Testis (tissue), 3 donors: Measurements from ENCODE around the gene RBX1. TPM values are rescaled to one million over a fixed set of nuclear protein-coding genes. Genes with fewer than 3 reads are reported as not detected.

Experiments used
- DNase-seq: peaks from one replicate; pipeline ENCODE4 v3.0.0-alpha.2; 2019
- H3K27ac ChIP-seq, 2 donors: fragments of 200-600 bp; sonication (generic); one replicate each; pipeline ENCODE4 v1.5.1; 2019
- H3K27me3 ChIP-seq: fragments of 200-600 bp; sonication (generic); one replicate; pipeline ENCODE4 v1.5.1; 2019
- H3K36me3 ChIP-seq: fragments of 200-600 bp; sonication (generic); one replicate; pipeline ENCODE4 v1.5.1; 2017; ENCODE audit warnings: low read depth; ENCODE audit errors: missing control alignments
- H3K4me1 ChIP-seq: fragments of 200-600 bp; sonication (generic); one replicate; pipeline ENCODE4 v1.5.1; 2019
- H3K4me3 ChIP-seq, 2 donors: fragments of 200-600 bp; sonication (generic); one replicate each; pipeline ENCODE4 v1.5.1; 2017 to 2019
- H3K9me3 ChIP-seq: fragments of 200-600 bp; sonication (generic); one replicate; pipeline ENCODE4 v1.5.1; 2017
- CTCF ChIP-seq, 3 experiments: fragments of 450-650 bp in 2 of 3; fragments of 200-600 bp in 1 of 3; sonication (generic) in 1 of 3; IDR thresholded peaks; one replicate each; pipeline ENCODE4 v1.5.1; 2016 to 2019; ENCODE audit warnings: antibody characterized with exemption in 3 of 3, mild to moderate bottlenecking in 2 of 3, moderate library complexity in 1 of 3
- POLR2A ChIP-seq: fragments of 450-650 bp; IDR thresholded peaks from one replicate; pipeline ENCODE4 v1.6.1; 2017; ENCODE audit warnings: antibody characterized with exemption, mild to moderate bottlenecking, moderate library complexity
- WGBS, 2 donors: methylation state at CpG; one replicate each; pipeline ENCODE4 v1.1.5; 2018; 5-methylcytosine and 5-hydroxymethylcytosine counted together
- intact Hi-C: fragments of 100-400 bp; cut with DNase I; formaldehyde crosslinking; loops from one replicate; pipeline ENCODE4 v1.15.1; 2023; ENCODE audit warnings: low total_unique reads
- polyA plus RNA-seq: library from polyadenylated mRNA; stranded (reverse); fragments of 350-450 nt; fragmentation: Illumina TruSeq; extraction: RNeasy Lipid Tissue Mini Kit (QIAGEN cat#74804); gene quantifications from one replicate; pipeline ENCODE4 v1.2.3, GENCODE V29; 2014; ENCODE audit warnings: low read depth, low replicate concordance; ENCODE audit not compliant: insufficient read depth
- total RNA-seq, 2 donors: library from RNA; depleted of rRNA; stranded (reverse); fragments of >200 nt; gene quantifications; one replicate each; pipeline ENCODE4 v1.2.3, GENCODE V29; 2016

RBX1 gene
- total and polyA plus RNA-seq, 3 donors from 2014 or later, result 44.3 to 47.1 (median 45.2) TPM

- no peak overlapping the region for H3K27ac ChIP-seq
- 82 to 88% methylated on average over 9 of the region's 9 CpGs for WGBS, 2 donors
- H3K4me3 ChIP-seq, result no peak overlapping the region
- DNase-seq, result no peak
- H3K27me3 ChIP-seq, result no peaks in the 10 kb centered on the region
- no peaks in the 10 kb centered on the region for H3K36me3 ChIP-seq
- no peaks in the 10 kb centered on the region for H3K4me1 ChIP-seq
- TF ChIP-seq POLR2A (no peak), CTCF (IDR thresholded peaks at IDR 0.05) (no peak)
- no peaks in the 10 kb centered on the region for H3K9me3 ChIP-seq
- intact Hi-C loops, result no loop called here
These were observed 40.1 kb downstream of the RBX1 start for GRCh38 chr22:40991298-40991697.

- Histone ChIP-seq H3K4me1 (no peaks in the 10 kb centered on the region), H3K27ac (no peak overlapping the region), H3K4me3 (no peak overlapping the region), H3K27me3 (no peaks in the 10 kb centered on the region), H3K36me3 (no peaks in the 10 kb centered on the region), H3K9me3 (no peaks in the 10 kb centered on the region)
- no peak for DNase-seq
- intact Hi-C loops, result no loop called here
- TF ChIP-seq CTCF (IDR thresholded peaks at IDR 0.05) (no peak), POLR2A (no peak)
- WGBS, 2 donors, result 87 to 91% methylated on average over 4 of the region's 4 CpGs
These were observed 44.6 kb downstream of the RBX1 start for GRCh38 chr22:40995821-40996220.

GRCh38 chr22:40997520-40997919, 46.3 kb downstream of the RBX1 start:
- H3K9me3 ChIP-seq, result no peaks in the 10 kb centered on the region
- no peaks in the 10 kb centered on the region for H3K4me1 ChIP-seq
- TF ChIP-seq CTCF (IDR thresholded peaks at IDR 0.05) (no peak), POLR2A (no peak)
- no peak overlapping the region for H3K4me3 ChIP-seq
- intact Hi-C loops, result no loop called here
- no peak for DNase-seq
- 90 to 93% methylated on average over 7 of the region's 7 CpGs for WGBS, 2 donors
- no peak overlapping the region for H3K27ac ChIP-seq
- no peaks in the 10 kb centered on the region for H3K36me3 ChIP-seq
- no peaks in the 10 kb centered on the region for H3K27me3 ChIP-seq

- Histone ChIP-seq H3K4me3 (no peak overlapping the region), H3K27me3 (no peaks in the 10 kb centered on the region), H3K36me3 (no peaks in the 10 kb centered on the region), H3K9me3 (no peaks in the 10 kb centered on the region), H3K27ac (no peak overlapping the region), H3K4me1 (no peaks in the 10 kb centered on the region)
- intact Hi-C loops, result no loop called here
- 85 to 93% methylated on average over 2 of the region's 2 CpGs for WGBS, 2 donors
- TF ChIP-seq CTCF (IDR thresholded peaks at IDR 0.05), result no peak
- TF ChIP-seq POLR2A, result no peak
- DNase-seq, result no peak
These were observed 48.9 kb downstream of the RBX1 start for GRCh38 chr22:41000040-41000565.

- H3K27me3 ChIP-seq, result no peaks in the 10 kb centered on the region
- intact Hi-C loops, result no loop called here
- H3K36me3 ChIP-seq, result no peaks in the 10 kb centered on the region
- DNase-seq, result no peak
- WGBS, 2 donors, result 85 to 92% methylated on average over 9 of the region's 9 CpGs
- no peaks in the 10 kb centered on the region for H3K9me3 ChIP-seq
- no peaks in the 10 kb centered on the region for H3K4me1 ChIP-seq
- H3K4me3 ChIP-seq, result no peak overlapping the region
- no peak for TF ChIP-seq CTCF (IDR thresholded peaks at IDR 0.05)
- no peak for TF ChIP-seq POLR2A
- no peak overlapping the region for H3K27ac ChIP-seq
These were observed 50.0 kb downstream of the RBX1 start for GRCh38 chr22:41000941-41001721.
